Activated effector memory CD4-positive, alpha-beta T cell treated with anti-CD3 and anti-CD28 coated beads, Interleukin-2, amount 50 U/mL, for 16 hours (primary cell): ENCODE results near the gene DDX1.
"Not testable (repeated sequence)": the region's sequence is repeated elsewhere in the genome, so short reads cannot be mapped to it uniquely, and the experiment has no call there.

ENCODE experiments used
- DNase-seq: peaks from one replicate; pipeline ENCODE4 v3.0.0-alpha.2; 2020

DDX1 gene

GRCh38 chr2:15679386-15679924 lies 87.8 kb downstream of the DDX1 start:
- no peak for DNase-seq

- not testable (repeated sequence) for DNase-seq
These were observed 88.5 kb downstream of the DDX1 start for GRCh38 chr2:15680132-15680531.
